PC-3 (cell line): ENCODE results near the gene BICDL2.

Source experiments
- EZH2 ChIP-seq: fragments of 300-600 bp; sonication (generic); IDR thresholded peaks from one replicate; pipeline ENCODE4 v1.6.1; 2017; ENCODE audit warnings: antibody characterized with exemption, mild to moderate bottlenecking, low read length; ENCODE audit not compliant: unreplicated experiment
- TF ChIP-seq, protein P1 (sequence below): fragments of 300-600 bp; sonication (generic); conservative IDR thresholded peaks from 2 replicates; pipeline ENCODE4 v1.5.1; 2017; ENCODE audit warnings: antibody characterized with exemption, low read depth, mild to moderate bottlenecking, low read length

- TF ChIP-seq, protein P1, sequence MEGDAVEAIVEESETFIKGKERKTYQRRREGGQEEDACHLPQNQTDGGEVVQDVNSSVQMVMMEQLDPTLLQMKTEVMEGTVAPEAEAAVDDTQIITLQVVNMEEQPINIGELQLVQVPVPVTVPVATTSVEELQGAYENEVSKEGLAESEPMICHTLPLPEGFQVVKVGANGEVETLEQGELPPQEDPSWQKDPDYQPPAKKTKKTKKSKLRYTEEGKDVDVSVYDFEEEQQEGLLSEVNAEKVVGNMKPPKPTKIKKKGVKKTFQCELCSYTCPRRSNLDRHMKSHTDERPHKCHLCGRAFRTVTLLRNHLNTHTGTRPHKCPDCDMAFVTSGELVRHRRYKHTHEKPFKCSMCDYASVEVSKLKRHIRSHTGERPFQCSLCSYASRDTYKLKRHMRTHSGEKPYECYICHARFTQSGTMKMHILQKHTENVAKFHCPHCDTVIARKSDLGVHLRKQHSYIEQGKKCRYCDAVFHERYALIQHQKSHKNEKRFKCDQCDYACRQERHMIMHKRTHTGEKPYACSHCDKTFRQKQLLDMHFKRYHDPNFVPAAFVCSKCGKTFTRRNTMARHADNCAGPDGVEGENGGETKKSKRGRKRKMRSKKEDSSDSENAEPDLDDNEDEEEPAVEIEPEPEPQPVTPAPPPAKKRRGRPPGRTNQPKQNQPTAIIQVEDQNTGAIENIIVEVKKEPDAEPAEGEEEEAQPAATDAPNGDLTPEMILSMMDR, result no peak
- TF ChIP-seq EZH2, result no peak
These were observed 28.5 kb upstream of the BICDL2 start, which contains the start of gene IL32 for GRCh38 chr16:3065069-3065741.
